ENCODE measurements around the gene PDGFC. TPM values are rescaled to one million over a fixed set of nuclear protein-coding genes. Genes with fewer than 3 reads are reported as not detected.
A peak's percentile ranks its signal among the peaks of the same experiment; 100 is the strongest.

PDGFC gene
- total and polyA plus RNA-seq, 2 of the 13 experiments (the other 11 are each of a cell fraction or from before 2014, with no cell fraction given), result 4.6 to 9.1 TPM

DNA sequence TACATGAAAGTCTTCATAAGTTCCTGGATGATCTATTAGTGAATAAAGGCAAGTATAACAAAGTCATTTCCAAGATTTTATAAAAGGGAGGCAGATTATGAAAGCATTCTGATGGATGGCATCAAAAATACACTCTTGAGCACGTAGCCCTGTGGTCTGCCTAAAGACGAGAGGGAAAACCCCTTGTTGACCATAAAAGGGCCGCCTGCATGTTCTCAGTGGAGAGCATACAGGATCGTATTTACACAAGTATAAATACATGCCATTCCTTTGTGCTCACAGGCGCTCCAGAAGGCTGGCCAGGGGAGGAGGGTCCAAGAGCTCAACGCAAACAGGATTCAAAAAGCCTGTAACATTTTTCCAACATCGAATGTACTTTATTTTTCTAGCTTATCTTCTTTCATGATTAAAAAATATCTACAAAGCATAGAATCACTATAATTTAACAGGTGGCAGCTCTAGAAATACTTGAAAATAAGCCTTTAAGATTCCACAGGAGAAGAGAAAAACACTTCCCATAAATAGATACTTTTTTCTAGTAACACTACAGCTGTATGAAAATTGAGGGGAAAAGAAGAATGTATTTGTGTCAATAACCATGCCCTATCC is 29.6 kb downstream of the PDGFC start (continued):
- TF ChIP-seq, protein P1, sequence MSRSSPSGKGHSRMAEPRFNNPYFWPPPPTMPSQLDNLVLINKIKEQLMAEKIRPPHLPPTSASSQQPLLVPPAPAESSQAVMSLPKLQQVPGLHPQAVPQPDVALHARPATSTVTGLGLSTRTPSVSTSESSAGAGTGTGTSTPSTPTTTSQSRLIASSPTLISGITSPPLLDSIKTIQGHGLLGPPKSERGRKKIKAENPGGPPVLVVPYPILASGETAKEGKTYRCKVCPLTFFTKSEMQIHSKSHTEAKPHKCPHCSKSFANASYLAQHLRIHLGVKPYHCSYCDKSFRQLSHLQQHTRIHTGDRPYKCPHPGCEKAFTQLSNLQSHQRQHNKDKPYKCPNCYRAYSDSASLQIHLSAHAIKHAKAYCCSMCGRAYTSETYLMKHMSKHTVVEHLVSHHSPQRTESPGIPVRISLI (CRISPR knock-in tag; IDR thresholded peaks at IDR 0.05; ENCODE audit: borderline replicate concordance), result no peak
- TF ChIP-seq, protein P2, sequence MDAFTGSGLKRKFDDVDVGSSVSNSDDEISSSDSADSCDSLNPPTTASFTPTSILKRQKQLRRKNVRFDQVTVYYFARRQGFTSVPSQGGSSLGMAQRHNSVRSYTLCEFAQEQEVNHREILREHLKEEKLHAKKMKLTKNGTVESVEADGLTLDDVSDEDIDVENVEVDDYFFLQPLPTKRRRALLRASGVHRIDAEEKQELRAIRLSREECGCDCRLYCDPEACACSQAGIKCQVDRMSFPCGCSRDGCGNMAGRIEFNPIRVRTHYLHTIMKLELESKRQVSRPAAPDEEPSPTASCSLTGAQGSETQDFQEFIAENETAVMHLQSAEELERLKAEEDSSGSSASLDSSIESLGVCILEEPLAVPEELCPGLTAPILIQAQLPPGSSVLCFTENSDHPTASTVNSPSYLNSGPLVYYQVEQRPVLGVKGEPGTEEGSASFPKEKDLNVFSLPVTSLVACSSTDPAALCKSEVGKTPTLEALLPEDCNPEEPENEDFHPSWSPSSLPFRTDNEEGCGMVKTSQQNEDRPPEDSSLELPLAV (CRISPR knock-in tag; conservative IDR thresholded peaks at IDR 0.05; ENCODE audit: low read depth), result no peak
- TF ChIP-seq, protein P3, sequence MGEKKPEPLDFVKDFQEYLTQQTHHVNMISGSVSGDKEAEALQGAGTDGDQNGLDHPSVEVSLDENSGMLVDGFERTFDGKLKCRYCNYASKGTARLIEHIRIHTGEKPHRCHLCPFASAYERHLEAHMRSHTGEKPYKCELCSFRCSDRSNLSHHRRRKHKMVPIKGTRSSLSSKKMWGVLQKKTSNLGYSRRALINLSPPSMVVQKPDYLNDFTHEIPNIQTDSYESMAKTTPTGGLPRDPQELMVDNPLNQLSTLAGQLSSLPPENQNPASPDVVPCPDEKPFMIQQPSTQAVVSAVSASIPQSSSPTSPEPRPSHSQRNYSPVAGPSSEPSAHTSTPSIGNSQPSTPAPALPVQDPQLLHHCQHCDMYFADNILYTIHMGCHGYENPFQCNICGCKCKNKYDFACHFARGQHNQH (CRISPR knock-in tag; IDR thresholded peaks at IDR 0.05), result peak; percentile 86
- TF ChIP-seq FOXK2 (IDR thresholded peaks at IDR 0.05) (0 out of 2 replicates have a peak, but pooled peaks have one; percentile 44), ZNF672 (CRISPR knock-in tag; IDR thresholded peaks at IDR 0.05) (no peak), ZNF264 (CRISPR knock-in tag; IDR thresholded peaks at IDR 0.05) (no peak), DMAP1 (CRISPR knock-in tag; IDR thresholded peaks at IDR 0.05) (no peak; the same call in 1 of the 2 replicates), ZNF878 (CRISPR knock-in tag; IDR thresholded peaks at IDR 0.05) (peak; percentile 68; the same call in 1 of the 2 replicates), CCAR2 (optimal IDR thresholded peaks at IDR 0.05; ENCODE audit: low read depth, low read length) (no peak), ZNF484 (CRISPR knock-in tag; IDR thresholded peaks at IDR 0.05; ENCODE audit: borderline replicate concordance, low read depth) (no peak)
- TF ChIP-seq, protein P4, sequence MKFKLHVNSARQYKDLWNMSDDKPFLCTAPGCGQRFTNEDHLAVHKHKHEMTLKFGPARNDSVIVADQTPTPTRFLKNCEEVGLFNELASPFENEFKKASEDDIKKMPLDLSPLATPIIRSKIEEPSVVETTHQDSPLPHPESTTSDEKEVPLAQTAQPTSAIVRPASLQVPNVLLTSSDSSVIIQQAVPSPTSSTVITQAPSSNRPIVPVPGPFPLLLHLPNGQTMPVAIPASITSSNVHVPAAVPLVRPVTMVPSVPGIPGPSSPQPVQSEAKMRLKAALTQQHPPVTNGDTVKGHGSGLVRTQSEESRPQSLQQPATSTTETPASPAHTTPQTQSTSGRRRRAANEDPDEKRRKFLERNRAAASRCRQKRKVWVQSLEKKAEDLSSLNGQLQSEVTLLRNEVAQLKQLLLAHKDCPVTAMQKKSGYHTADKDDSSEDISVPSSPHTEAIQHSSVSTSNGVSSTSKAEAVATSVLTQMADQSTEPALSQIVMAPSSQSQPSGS (CRISPR knock-in tag; IDR thresholded peaks at IDR 0.05), result peak; percentile 46; the same call in 1 of the 2 replicates
- TF ChIP-seq, protein P5, sequence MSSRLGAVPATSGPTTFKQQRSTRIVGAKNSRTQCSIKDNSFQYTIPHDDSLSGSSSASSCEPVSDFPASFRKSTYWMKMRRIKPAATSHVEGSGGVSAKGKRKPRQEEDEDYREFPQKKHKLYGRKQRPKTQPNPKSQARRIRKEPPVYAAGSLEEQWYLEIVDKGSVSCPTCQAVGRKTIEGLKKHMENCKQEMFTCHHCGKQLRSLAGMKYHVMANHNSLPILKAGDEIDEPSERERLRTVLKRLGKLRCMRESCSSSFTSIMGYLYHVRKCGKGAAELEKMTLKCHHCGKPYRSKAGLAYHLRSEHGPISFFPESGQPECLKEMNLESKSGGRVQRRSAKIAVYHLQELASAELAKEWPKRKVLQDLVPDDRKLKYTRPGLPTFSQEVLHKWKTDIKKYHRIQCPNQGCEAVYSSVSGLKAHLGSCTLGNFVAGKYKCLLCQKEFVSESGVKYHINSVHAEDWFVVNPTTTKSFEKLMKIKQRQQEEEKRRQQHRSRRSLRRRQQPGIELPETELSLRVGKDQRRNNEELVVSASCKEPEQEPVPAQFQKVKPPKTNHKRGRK (CRISPR knock-in tag; IDR thresholded peaks at IDR 0.05), result no peak
- TF ChIP-seq, protein P6, sequence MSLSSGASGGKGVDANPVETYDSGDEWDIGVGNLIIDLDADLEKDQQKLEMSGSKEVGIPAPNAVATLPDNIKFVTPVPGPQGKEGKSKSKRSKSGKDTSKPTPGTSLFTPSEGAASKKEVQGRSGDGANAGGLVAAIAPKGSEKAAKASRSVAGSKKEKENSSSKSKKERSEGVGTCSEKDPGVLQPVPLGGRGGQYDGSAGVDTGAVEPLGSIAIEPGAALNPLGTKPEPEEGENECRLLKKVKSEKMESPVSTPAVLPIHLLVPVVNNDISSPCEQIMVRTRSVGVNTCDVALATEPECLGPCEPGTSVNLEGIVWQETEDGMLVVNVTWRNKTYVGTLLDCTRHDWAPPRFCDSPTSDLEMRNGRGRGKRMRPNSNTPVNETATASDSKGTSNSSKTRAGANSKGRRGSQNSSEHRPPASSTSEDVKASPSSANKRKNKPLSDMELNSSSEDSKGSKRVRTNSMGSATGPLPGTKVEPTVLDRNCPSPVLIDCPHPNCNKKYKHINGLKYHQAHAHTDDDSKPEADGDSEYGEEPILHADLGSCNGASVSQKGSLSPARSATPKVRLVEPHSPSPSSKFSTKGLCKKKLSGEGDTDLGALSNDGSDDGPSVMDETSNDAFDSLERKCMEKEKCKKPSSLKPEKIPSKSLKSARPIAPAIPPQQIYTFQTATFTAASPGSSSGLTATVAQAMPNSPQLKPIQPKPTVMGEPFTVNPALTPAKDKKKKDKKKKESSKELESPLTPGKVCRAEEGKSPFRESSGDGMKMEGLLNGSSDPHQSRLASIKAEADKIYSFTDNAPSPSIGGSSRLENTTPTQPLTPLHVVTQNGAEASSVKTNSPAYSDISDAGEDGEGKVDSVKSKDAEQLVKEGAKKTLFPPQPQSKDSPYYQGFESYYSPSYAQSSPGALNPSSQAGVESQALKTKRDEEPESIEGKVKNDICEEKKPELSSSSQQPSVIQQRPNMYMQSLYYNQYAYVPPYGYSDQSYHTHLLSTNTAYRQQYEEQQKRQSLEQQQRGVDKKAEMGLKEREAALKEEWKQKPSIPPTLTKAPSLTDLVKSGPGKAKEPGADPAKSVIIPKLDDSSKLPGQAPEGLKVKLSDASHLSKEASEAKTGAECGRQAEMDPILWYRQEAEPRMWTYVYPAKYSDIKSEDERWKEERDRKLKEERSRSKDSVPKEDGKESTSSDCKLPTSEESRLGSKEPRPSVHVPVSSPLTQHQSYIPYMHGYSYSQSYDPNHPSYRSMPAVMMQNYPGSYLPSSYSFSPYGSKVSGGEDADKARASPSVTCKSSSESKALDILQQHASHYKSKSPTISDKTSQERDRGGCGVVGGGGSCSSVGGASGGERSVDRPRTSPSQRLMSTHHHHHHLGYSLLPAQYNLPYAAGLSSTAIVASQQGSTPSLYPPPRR (CRISPR knock-in tag; IDR thresholded peaks at IDR 0.05; ENCODE audit: borderline replicate concordance), result peak; percentile 68; the same call in 1 of the 2 replicates
- TF ChIP-seq, protein P7, sequence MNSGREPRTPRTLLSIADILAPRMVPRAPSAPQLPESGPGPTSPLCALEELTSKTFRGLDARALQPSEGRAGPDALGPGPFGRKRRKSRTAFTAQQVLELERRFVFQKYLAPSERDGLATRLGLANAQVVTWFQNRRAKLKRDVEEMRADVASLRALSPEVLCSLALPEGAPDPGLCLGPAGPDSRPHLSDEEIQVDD (CRISPR knock-in tag; IDR thresholded peaks at IDR 0.05; ENCODE audit: borderline replicate concordance), result no peak
- TF ChIP-seq, protein P8, sequence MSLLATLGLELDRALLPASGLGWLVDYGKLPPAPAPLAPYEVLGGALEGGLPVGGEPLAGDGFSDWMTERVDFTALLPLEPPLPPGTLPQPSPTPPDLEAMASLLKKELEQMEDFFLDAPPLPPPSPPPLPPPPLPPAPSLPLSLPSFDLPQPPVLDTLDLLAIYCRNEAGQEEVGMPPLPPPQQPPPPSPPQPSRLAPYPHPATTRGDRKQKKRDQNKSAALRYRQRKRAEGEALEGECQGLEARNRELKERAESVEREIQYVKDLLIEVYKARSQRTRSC (CRISPR knock-in tag; IDR thresholded peaks at IDR 0.05; ENCODE audit: low read depth), result no peak

All from HepG2 (cell line).